NCI-H1436 (cell line): ENCODE measurements around the gene CSNK2A1.
"Not testable (repeated sequence)": the region's sequence is repeated elsewhere in the genome, so short reads cannot be mapped to it uniquely, and the experiment has no call there.

ENCODE experiments used
- DNase-seq: peaks from one replicate; lab custom pipeline; 2025; lab: John Stamatoyannopoulos, UW

The CSNK2A1 gene

GRCh38 chr20:533526-533925 is 10.1 kb downstream of the CSNK2A1 start:
- DNase-seq, result no peak

GRCh38 chr20:532530-532929 is 11.1 kb downstream of the CSNK2A1 start:
- DNase-seq, result no peak

GRCh38 chr20:531608-532007 is 12.0 kb downstream of the CSNK2A1 start:
- no peak for DNase-seq

GRCh38 chr20:530321-530720 is 13.3 kb downstream of the CSNK2A1 start:
- no peak for DNase-seq

- no peak for DNase-seq
Measured at GRCh38 chr20:528923-529604, 14.5 kb downstream of the CSNK2A1 start.

GRCh38 chr20:527571-527886 is 16.1 kb downstream of the CSNK2A1 start:
- DNase-seq, result no peak

- no peak for DNase-seq
Measured at GRCh38 chr20:521860-522259, 21.7 kb downstream of the CSNK2A1 start.

- no peak for DNase-seq
Measured at GRCh38 chr20:519999-520398, 23.6 kb downstream of the CSNK2A1 start.

GRCh38 chr20:517221-517620 is 26.4 kb downstream of the CSNK2A1 start:
- no peak for DNase-seq

GRCh38 chr20:516799-517198 is 26.8 kb downstream of the CSNK2A1 start:
- DNase-seq, result no peak

GRCh38 chr20:515696-516095 is 27.9 kb downstream of the CSNK2A1 start:
- no peak for DNase-seq

GRCh38 chr20:513429-513828 is 30.2 kb downstream of the CSNK2A1 start:
- DNase-seq, result no peak

GRCh38 chr20:510328-511057 is 33.1 kb downstream of the CSNK2A1 start:
- not testable (repeated sequence) for DNase-seq

GRCh38 chr20:508364-508787 is 35.2 kb downstream of the CSNK2A1 start:
- not testable (repeated sequence) for DNase-seq

- no peak for DNase-seq
Measured at GRCh38 chr20:507761-508332, 35.7 kb downstream of the CSNK2A1 start.

- no peak for DNase-seq
Measured at GRCh38 chr20:507006-507758, 36.4 kb downstream of the CSNK2A1 start.

GRCh38 chr20:504632-505075 is 38.9 kb downstream of the CSNK2A1 start:
- DNase-seq, result no peak

GRCh38 chr20:503048-503737 is 40.4 kb downstream of the CSNK2A1 start:
- no peak for DNase-seq

GRCh38 chr20:497979-498378 is 45.6 kb downstream of the CSNK2A1 start:
- no peak for DNase-seq

- no peak for DNase-seq
Measured at GRCh38 chr20:496126-496696, 47.4 kb downstream of the CSNK2A1 start.

GRCh38 chr20:492159-492558 is 51.4 kb downstream of the CSNK2A1 start:
- no peak for DNase-seq

GRCh38 chr20:487655-488054 is 55.9 kb downstream of the CSNK2A1 start:
- no peak for DNase-seq
